CD4-positive, alpha-beta T cell (primary cell): ENCODE results near the gene DIS3L2. TPM values are rescaled to one million over a fixed set of nuclear protein-coding genes. Genes with fewer than 3 reads are reported as not detected.

Source experiments
- ATAC-seq: fragments of 200-7000 bp; cut with Tn5 transposase; one replicate; pipeline ENCODE4 v1.10.0; 2022; ENCODE audit warnings: mild to moderate bottlenecking; ENCODE audit not compliant: poor library complexity
- CTCF ChIA-PET: fragments of 350-600 bp; sonication (Branson Sonifier 250); formaldehyde crosslinking; loops from one replicate; lab custom pipeline; 2021; ENCODE audit warnings: antibody characterized with exemption, inconsistent platforms; lab: Charles Lee
- POLR2A ChIA-PET: fragments of 350-600 bp; sonication (Branson Sonifier 250); formaldehyde crosslinking; loops from one replicate; lab custom pipeline; 2021; ENCODE audit warnings: antibody characterized with exemption, inconsistent platforms; lab: Charles Lee
- DNase-seq, 14 experiments: peaks; one replicate each; pipeline ENCODE4 v3.0.0-alpha.2; 2013 to 2020; ENCODE audit warnings: mixed read lengths in 2 of 14
- H3K27ac ChIP-seq, 2 donors: one replicate each; pipeline versions ENCODE4 v1.5.1 to v1.7.0; 2013; ENCODE audit warnings: low read length in 2 of 2, low read depth in 1 of 2, mild to moderate bottlenecking in 1 of 2
- H3K27me3 ChIP-seq, 2 experiments: 1 replicate in 1 of 2; 2 replicates in 1 of 2; pipeline versions ENCODE4 v1.6.1 to v1.7.0; 2013; ENCODE audit warnings: low read length in 2 of 2, control low read depth in 1 of 2, mild to moderate bottlenecking in 1 of 2, moderate library complexity in 1 of 2; ENCODE audit not compliant: insufficient read depth in 2 of 2, control insufficient read depth in 1 of 2
- H3K36me3 ChIP-seq: one replicate; pipeline ENCODE4 v1.6.1; 2013; ENCODE audit warnings: low read length, control low read depth; ENCODE audit not compliant: insufficient read depth
- H3K4me1 ChIP-seq: one replicate; pipeline ENCODE4 v1.6.1; 2013; ENCODE audit warnings: low read length, control low read depth; ENCODE audit not compliant: insufficient read depth
- H3K4me3 ChIP-seq: one replicate; pipeline ENCODE4 v1.5.1; 2013; ENCODE audit warnings: mild to moderate bottlenecking, low read length, moderate library complexity
- H3K9me3 ChIP-seq, 2 experiments: 1 replicate in 1 of 2; 2 replicates in 1 of 2; pipeline versions ENCODE4 v1.6.1 to v1.7.0; 2013; ENCODE audit warnings: low read length in 2 of 2, mild to moderate bottlenecking in 2 of 2, control low read depth in 1 of 2, moderate library complexity in 1 of 2; ENCODE audit not compliant: control insufficient read depth in 1 of 2, insufficient read depth in 1 of 2
- H3K27ac Mint-ChIP-seq: one replicate; pipeline ENCODE4 v1.8.0; 2020; ENCODE audit warnings: mixed read lengths
- H3K27me3 Mint-ChIP-seq: one replicate; pipeline ENCODE4 v1.8.0; 2021; ENCODE audit warnings: mixed read lengths
- H3K36me3 Mint-ChIP-seq: one replicate; pipeline ENCODE4 v1.8.0; 2021; ENCODE audit warnings: low read depth, mixed read lengths
- H3K4me1 Mint-ChIP-seq: one replicate; pipeline ENCODE4 v1.8.0; 2021; ENCODE audit warnings: low read depth, mixed read lengths
- H3K4me3 Mint-ChIP-seq: one replicate; pipeline ENCODE4 v1.8.0; 2020; ENCODE audit warnings: mild to moderate bottlenecking, mixed read lengths
- H3K9me3 Mint-ChIP-seq: one replicate; pipeline ENCODE4 v1.8.0; 2020; ENCODE audit warnings: mixed read lengths
- intact Hi-C, 2 experiments: fragments of 100-400 bp; cut with DNase I in 1 of 2; cut with micrococcal nuclease in 1 of 2; formaldehyde crosslinking; loops; one replicate each; pipeline versions ENCODE4 v1.15.1 to v1.9.0; 2023 to 2025; cut with DNase I, micrococcal nuclease
- total RNA-seq, 174 experiments: library from RNA in 2 of 174; stranded (reverse) in 2 of 174; gene quantifications; one replicate each; pipeline ENCODE4 v1.2.3 and lab custom pipeline; 2021 to 2026
- TF ChIP-seq, protein P1 (sequence below): fragments of 200-600 bp; IDR thresholded peaks from one replicate; pipeline ENCODE4 v1.8.0; 2022; ENCODE audit warnings: antibody characterized with exemption, mild to moderate bottlenecking

The DIS3L2 gene
- total RNA-seq, 2 experiments from 2014 or later = 59.8 to 62.9 TPM

DNA sequence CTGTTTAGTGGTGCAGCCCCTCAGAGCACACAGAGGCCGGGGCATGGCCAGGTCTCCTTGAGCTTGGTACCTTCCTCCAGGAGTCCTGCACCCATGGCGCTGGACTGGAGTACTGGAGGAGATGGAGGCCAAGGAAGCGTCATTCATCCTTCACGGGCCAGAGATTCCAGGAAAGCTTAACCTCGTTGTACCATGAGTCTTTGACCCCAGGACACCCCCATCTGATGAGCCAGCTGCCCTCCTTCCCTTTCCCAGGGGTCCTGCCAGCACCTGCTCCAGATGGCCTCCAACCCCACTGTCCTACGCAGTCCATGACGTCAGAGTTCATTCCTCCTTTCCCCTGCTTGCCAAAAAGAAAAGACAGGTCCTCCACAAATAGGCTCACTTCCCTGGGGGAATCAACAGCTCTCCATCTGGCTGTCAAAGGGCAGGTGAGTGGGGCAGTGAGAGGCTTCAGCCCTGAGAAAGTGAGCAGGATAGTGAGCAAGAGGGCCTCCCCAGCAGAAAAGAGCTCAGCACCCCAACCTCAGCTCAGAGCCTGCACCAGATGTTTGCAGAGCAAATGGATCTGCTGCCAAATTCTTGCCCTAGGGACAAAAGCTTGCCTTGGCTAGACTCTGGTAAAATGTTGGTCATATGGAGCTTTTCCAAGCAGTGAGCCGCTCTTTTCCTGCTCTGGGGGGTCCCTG is 30.8 kb upstream of the DIS3L2 start:
- ChIA-PET CTCF (no interaction called here), POLR2A (no interaction called here)
- Histone ChIP-seq H3K27me3 (peaks cover 18 to 35% of the 10 kb centered on the region in 2 experiments), H3K27ac (no peak overlapping the region), H3K4me3 (no peak overlapping the region), H3K36me3 (no peaks in the 10 kb centered on the region), H3K4me1 (peaks cover 13% of the 10 kb centered on the region), H3K9me3 (peaks cover 0 to 6% of the 10 kb centered on the region in 2 experiments)
- Mint-ChIP-seq H3K4me3 (no peak overlapping the region), H3K4me1 (peaks cover 6% of the 10 kb centered on the region), H3K9me3 (no peaks in the 10 kb centered on the region), H3K27me3 (peaks cover 30% of the 10 kb centered on the region), H3K27ac (no peak overlapping the region), H3K36me3 (no peaks in the 10 kb centered on the region)
- TF ChIP-seq, protein P1, sequence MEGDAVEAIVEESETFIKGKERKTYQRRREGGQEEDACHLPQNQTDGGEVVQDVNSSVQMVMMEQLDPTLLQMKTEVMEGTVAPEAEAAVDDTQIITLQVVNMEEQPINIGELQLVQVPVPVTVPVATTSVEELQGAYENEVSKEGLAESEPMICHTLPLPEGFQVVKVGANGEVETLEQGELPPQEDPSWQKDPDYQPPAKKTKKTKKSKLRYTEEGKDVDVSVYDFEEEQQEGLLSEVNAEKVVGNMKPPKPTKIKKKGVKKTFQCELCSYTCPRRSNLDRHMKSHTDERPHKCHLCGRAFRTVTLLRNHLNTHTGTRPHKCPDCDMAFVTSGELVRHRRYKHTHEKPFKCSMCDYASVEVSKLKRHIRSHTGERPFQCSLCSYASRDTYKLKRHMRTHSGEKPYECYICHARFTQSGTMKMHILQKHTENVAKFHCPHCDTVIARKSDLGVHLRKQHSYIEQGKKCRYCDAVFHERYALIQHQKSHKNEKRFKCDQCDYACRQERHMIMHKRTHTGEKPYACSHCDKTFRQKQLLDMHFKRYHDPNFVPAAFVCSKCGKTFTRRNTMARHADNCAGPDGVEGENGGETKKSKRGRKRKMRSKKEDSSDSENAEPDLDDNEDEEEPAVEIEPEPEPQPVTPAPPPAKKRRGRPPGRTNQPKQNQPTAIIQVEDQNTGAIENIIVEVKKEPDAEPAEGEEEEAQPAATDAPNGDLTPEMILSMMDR = no peak
- ATAC-seq (no peak), DNase-seq (no peak)
- intact Hi-C loops = no loop called here

DNA sequence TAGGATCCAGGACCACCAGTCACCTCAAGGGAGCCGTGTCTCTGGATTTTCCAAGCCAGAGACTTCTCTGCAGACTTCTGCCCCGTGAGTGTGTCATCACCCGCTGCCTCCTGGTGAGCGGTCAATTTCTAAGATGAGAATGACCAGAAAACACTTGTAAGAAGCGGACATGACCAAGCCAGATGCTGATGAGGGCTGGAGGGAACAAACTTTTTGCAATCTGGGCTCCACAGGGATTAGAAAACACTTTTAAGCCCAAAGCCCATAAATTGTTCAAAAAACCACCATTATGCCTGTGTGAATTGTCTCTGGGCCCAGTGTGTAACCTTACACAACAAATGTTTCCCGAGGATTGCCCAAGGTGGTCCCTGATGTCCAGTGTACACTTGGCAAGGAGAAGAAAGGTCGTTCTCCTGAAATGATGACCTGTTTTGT is 30.0 kb upstream of the DIS3L2 start:
- Histone ChIP-seq H3K36me3 (no peaks in the 10 kb centered on the region), H3K27ac (no peak overlapping the region), H3K4me1 (peaks cover 7% of the 10 kb centered on the region), H3K27me3 (peaks cover 15 to 27% of the 10 kb centered on the region in 2 experiments), H3K4me3 (no peak overlapping the region), H3K9me3 (peaks cover 0 to 6% of the 10 kb centered on the region in 2 experiments)
- no peaks in the 10 kb centered on the region for H3K36me3 Mint-ChIP-seq
- H3K4me3 Mint-ChIP-seq = no peak overlapping the region
- H3K4me1 Mint-ChIP-seq = peaks cover 6% of the 10 kb centered on the region
- DNase-seq = no peak
- no peaks in the 10 kb centered on the region for H3K9me3 Mint-ChIP-seq
- H3K27me3 Mint-ChIP-seq = peaks cover 28% of the 10 kb centered on the region
- TF ChIP-seq, protein P1 = no peak
- POLR2A ChIA-PET = no interaction called here
- intact Hi-C loops = no loop called here
- ATAC-seq = no peak
- CTCF ChIA-PET = no interaction called here
- H3K27ac Mint-ChIP-seq = no peak overlapping the region

DNA sequence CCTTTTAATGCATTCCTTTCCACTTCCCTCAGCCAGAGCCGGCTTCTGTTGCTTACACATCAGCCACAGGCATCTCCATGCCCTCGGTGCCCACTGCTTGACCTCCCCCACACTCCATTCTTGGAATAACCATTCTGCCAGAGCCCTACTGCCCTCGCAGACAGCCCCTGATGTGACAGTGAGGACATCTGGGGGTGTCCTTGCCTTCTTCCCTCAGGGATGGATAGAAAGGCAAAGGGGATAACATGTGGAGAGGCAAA is 28.9 kb upstream of the DIS3L2 start:
- Mint-ChIP-seq H3K4me1 (no peaks in the 10 kb centered on the region), H3K27me3 (peaks cover 17% of the 10 kb centered on the region), H3K36me3 (no peaks in the 10 kb centered on the region), H3K27ac (no peak overlapping the region), H3K4me3 (no peak overlapping the region), H3K9me3 (no peaks in the 10 kb centered on the region)
- no peak for ATAC-seq
- POLR2A ChIA-PET = no interaction called here
- Histone ChIP-seq H3K4me3 (no peak overlapping the region), H3K27me3 (peaks cover 3 to 16% of the 10 kb centered on the region in 2 experiments), H3K9me3 (no peaks in the 10 kb centered on the region), H3K27ac (no peak overlapping the region), H3K4me1 (no peaks in the 10 kb centered on the region), H3K36me3 (no peaks in the 10 kb centered on the region)
- intact Hi-C loops = no loop called here
- TF ChIP-seq, protein P1 = no peak
- DNase-seq = no peak
- CTCF ChIA-PET = no interaction called here
